Nephron progenitor cell (in vitro differentiated cells): ENCODE results near the gene TAX1BP3.

Source experiments
- DNase-seq: peaks from one replicate; pipeline ENCODE4 v3.0.0; 2021
- H3K27ac Mint-ChIP-seq: 2 replicates; pipeline ENCODE4 v1.8.0; 2021; ENCODE audit warnings: mild to moderate bottlenecking, moderate library complexity, mixed read lengths
- H3K27me3 Mint-ChIP-seq: 2 replicates; pipeline ENCODE4 v1.8.0; 2021; ENCODE audit warnings: mild to moderate bottlenecking, low read depth, mixed read lengths; ENCODE audit not compliant: poor library complexity
- H3K36me3 Mint-ChIP-seq: 2 replicates; pipeline ENCODE4 v1.8.0; 2021; ENCODE audit warnings: low read depth, mixed read lengths
- H3K4me1 Mint-ChIP-seq: 2 replicates; pipeline ENCODE4 v1.8.0; 2021; ENCODE audit warnings: mixed read lengths
- H3K4me3 Mint-ChIP-seq: 2 replicates; pipeline ENCODE4 v1.8.0; 2021; ENCODE audit warnings: mild to moderate bottlenecking, moderate library complexity, mixed read lengths
- H3K9me3 Mint-ChIP-seq: 2 replicates; pipeline ENCODE4 v1.8.0; 2021; ENCODE audit warnings: mild to moderate bottlenecking, moderate library complexity, mixed read lengths
- TF ChIP-seq, protein P1 (sequence below): fragments of 200-600 bp; sonication (generic); IDR thresholded peaks from 2 replicates; pipeline ENCODE4 v1.5.0; 2021; ENCODE audit warnings: antibody characterized with exemption

The TAX1BP3 gene

DNA sequence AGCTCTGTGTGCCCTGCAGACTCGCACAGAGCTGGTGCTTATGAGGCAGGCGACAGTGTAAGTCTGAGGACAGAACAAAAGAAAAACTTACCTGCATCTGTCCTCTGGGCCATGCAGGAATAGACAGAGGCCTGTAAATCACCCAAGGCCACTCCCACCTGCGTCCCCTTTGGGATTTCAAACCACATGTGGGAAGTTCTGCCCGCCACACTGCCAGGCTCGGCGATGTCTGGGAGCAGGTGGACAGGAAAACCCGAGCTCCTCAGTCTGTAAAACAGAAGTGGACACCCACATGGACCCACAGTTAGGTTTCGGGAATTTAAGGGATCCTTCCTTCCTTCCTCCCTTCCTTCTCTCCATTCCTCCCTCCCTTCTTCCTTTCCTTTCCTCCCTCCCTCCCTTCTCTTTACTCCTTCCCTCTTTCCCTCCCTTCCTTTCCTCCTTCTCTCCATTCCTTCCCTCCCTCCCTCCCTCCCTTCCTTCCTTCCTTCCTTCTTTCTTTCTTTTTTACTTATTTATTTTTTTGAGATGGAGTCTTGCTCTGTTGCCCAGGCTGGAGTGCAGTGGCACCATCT, 47.1 kb downstream of the TAX1BP3 start:
- H3K4me3 Mint-ChIP-seq = no peak overlapping the region
- peaks cover 4% of the 10 kb centered on the region for H3K27me3 Mint-ChIP-seq
- H3K27ac Mint-ChIP-seq = no peak overlapping the region
- DNase-seq = no peak
- TF ChIP-seq, protein P1, sequence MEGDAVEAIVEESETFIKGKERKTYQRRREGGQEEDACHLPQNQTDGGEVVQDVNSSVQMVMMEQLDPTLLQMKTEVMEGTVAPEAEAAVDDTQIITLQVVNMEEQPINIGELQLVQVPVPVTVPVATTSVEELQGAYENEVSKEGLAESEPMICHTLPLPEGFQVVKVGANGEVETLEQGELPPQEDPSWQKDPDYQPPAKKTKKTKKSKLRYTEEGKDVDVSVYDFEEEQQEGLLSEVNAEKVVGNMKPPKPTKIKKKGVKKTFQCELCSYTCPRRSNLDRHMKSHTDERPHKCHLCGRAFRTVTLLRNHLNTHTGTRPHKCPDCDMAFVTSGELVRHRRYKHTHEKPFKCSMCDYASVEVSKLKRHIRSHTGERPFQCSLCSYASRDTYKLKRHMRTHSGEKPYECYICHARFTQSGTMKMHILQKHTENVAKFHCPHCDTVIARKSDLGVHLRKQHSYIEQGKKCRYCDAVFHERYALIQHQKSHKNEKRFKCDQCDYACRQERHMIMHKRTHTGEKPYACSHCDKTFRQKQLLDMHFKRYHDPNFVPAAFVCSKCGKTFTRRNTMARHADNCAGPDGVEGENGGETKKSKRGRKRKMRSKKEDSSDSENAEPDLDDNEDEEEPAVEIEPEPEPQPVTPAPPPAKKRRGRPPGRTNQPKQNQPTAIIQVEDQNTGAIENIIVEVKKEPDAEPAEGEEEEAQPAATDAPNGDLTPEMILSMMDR = no peak
- peaks cover 78% of the 10 kb centered on the region for H3K36me3 Mint-ChIP-seq
- no peaks in the 10 kb centered on the region for H3K4me1 Mint-ChIP-seq
- H3K9me3 Mint-ChIP-seq = peaks cover 28% of the 10 kb centered on the region

DNA sequence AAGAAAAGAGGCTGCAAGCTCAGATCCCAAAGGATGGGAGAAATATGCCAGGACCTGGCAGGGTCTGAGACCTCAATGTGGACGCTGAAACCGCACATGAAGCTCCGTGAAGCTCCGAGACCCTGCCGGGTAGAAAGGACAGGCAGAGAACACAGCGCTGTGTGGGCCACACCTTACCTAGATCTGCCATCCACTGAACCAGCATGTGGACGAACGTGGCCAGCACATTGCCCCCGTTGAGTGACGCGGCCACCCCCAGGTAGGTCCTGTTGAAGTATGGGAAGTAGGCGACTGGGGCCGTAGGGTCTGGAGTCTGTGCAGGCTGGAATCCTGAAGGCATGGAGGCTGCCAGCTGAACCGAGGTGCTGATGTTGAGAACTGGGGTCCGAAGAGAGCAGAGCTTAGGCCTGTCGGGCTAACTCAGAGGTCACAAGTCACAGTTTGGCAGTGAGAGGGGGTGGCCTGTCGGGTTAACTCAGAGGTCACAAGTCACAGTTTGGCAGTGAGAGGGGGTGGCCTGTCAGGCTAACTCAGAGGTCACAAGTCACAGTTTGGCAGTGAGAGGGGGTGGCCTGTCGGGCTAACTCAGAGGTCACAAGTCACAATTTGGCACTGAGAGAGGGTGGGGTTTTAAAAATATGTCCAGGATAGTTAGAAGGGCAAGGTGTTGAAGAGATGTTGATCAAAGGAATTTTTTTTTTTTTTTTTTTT, 53.1 kb downstream of the TAX1BP3 start:
- Mint-ChIP-seq H3K4me1 (no peaks in the 10 kb centered on the region), H3K9me3 (peaks cover 28% of the 10 kb centered on the region), H3K4me3 (no peak overlapping the region), H3K36me3 (peaks cover 70% of the 10 kb centered on the region), H3K27ac (peak overlapping the region; percentile 51), H3K27me3 (peaks cover 4% of the 10 kb centered on the region)
- DNase-seq = no peak
- TF ChIP-seq, protein P1 = no peak

DNA sequence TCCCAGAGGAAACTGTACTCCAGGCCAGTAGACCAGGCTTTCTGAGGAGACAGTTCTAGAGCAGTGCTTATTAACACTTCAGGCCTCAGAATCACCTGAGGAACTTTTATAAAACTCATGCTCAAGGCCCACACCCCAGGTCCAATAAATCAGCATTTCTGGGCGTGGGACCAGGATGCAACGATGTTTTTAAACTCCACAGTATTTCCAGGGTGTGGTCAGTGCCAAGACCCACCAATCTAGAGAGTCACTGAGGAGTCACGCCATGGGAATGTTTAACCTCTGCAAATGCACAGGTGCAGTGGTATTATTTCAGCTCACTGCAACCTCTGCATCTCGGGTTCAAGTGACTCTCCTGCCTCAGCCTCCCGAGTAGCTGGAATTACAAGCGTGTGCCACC, 55.3 kb downstream of the TAX1BP3 start:
- no peak overlapping the region for H3K27ac Mint-ChIP-seq
- no peaks in the 10 kb centered on the region for H3K4me1 Mint-ChIP-seq
- H3K27me3 Mint-ChIP-seq = no peaks in the 10 kb centered on the region
- peaks cover 11% of the 10 kb centered on the region for H3K9me3 Mint-ChIP-seq
- H3K4me3 Mint-ChIP-seq = no peak overlapping the region
- no peak for DNase-seq
- TF ChIP-seq, protein P1 = no peak
- H3K36me3 Mint-ChIP-seq = peaks cover 68% of the 10 kb centered on the region
